ENCODE measurements around the gene SMIM7. TPM values are rescaled to one million over a fixed set of nuclear protein-coding genes. Genes with fewer than 3 reads are reported as not detected.
"Not testable (repeated sequence)": the region's sequence is repeated elsewhere in the genome, so short reads cannot be mapped to it uniquely, and the experiment has no call there.

Gene SMIM7
- total and polyA plus RNA-seq, 12 donors: 32.0 to 68.1 (median 39.2) TPM

DNA sequence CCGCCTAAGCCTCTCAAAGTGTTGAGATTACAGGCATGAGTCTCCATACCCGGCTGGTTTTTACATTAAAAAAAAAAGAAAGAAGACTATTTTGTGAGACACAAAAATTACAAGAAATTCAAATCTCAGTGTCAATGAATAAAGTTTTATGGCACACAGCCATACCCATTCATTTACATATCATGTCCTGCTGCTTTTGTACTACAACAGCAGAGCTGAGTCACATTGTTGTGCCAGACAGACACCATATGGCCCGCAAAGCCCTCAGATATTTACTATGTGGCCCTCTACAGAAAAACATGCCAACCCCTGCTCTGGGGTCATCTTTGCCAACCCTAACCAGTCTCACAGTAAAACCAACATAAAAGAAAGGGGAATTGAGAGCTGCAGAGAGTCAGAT, 5.3 kb downstream of the SMIM7 start:
- H3K36me3 ChIP-seq: peaks cover 2 to 95% (median 49%) of the 10 kb centered on the region in 9 donors
- intact Hi-C loops (cut with DNase I): no loop called here
- H3K4me3 ChIP-seq: no peak overlapping the region
- peaks cover 8 to 35% (median 20%) of the 10 kb centered on the region in 9 donors for H3K4me1 ChIP-seq
- ATAC-seq (no peak), DNase-seq (no peak)
- H3K27ac ChIP-seq: no peak overlapping the region
- TF ChIP-seq, protein P1, sequence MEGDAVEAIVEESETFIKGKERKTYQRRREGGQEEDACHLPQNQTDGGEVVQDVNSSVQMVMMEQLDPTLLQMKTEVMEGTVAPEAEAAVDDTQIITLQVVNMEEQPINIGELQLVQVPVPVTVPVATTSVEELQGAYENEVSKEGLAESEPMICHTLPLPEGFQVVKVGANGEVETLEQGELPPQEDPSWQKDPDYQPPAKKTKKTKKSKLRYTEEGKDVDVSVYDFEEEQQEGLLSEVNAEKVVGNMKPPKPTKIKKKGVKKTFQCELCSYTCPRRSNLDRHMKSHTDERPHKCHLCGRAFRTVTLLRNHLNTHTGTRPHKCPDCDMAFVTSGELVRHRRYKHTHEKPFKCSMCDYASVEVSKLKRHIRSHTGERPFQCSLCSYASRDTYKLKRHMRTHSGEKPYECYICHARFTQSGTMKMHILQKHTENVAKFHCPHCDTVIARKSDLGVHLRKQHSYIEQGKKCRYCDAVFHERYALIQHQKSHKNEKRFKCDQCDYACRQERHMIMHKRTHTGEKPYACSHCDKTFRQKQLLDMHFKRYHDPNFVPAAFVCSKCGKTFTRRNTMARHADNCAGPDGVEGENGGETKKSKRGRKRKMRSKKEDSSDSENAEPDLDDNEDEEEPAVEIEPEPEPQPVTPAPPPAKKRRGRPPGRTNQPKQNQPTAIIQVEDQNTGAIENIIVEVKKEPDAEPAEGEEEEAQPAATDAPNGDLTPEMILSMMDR (IDR thresholded peaks at IDR 0.05): no peak
- 84 to 92% methylated on average over 3 of the region's 3 CpGs for WGBS, 2 donors
- no peaks in the 10 kb centered on the region for H3K9me3 ChIP-seq
- H3K27me3 ChIP-seq: no peaks in the 10 kb centered on the region

DNA sequence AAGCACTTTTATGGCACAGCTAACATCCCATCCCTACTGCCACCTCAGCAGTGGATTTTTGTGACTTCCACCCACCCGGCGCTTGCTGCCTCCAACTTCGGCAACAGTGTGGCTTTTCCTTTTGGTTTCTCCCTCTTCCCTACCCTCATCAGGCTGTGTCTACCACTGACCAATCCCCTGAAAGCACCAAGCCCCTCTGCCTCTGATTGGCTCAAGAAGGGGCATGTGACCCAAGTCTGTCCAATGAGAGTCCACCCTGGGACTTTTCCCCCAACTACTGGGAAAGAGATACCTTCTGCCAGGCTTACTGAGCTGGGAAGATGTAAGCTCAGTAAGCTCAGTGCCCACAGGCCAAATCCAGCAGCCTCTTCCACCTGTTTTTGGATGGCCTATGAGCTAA, 5.8 kb downstream of the SMIM7 start:
- WGBS, 2 donors: 93 to 98% methylated on average over 3 of the region's 3 CpGs
- intact Hi-C loops (cut with DNase I): no loop called here
- no peak for DNase-seq
- Histone ChIP-seq H3K4me1 (peaks cover 8 to 35% (median 18%) of the 10 kb centered on the region in 9 donors), H3K36me3 (peaks cover 2 to 100% (median 49%) of the 10 kb centered on the region in 9 donors), H3K4me3 (no peak overlapping the region), H3K27ac (no peak overlapping the region), H3K9me3 (no peaks in the 10 kb centered on the region), H3K27me3 (no peaks in the 10 kb centered on the region)
- ATAC-seq: no peak
- TF ChIP-seq, protein P1 (IDR thresholded peaks at IDR 0.05): no peak

DNA sequence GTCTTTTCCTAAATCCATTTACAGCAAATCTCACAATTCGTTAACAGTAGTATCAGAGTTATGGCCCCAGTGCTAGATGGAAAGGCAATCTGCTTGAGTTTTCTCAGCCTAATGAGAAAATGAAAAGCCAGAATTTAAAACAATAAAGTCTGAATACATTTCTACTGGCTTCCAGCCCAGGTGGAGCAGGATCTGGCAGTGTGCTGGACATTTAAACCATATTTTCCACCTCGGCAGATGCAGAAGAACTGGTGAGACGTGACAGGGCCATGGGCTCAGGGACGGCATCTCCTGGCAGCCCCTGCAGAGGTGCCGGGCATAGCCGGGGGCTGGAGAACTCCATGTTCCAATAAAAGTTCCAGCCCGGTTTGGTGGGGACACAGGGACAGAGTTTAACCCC, 7.1 kb downstream of the SMIM7 start:
- peaks cover 0 to 22% (median 8%) of the 10 kb centered on the region in 9 donors for H3K4me1 ChIP-seq
- 63 to 64% methylated on average over 7 of the region's 7 CpGs for WGBS, 2 donors
- intact Hi-C loops (cut with DNase I): no loop called here

DNA sequence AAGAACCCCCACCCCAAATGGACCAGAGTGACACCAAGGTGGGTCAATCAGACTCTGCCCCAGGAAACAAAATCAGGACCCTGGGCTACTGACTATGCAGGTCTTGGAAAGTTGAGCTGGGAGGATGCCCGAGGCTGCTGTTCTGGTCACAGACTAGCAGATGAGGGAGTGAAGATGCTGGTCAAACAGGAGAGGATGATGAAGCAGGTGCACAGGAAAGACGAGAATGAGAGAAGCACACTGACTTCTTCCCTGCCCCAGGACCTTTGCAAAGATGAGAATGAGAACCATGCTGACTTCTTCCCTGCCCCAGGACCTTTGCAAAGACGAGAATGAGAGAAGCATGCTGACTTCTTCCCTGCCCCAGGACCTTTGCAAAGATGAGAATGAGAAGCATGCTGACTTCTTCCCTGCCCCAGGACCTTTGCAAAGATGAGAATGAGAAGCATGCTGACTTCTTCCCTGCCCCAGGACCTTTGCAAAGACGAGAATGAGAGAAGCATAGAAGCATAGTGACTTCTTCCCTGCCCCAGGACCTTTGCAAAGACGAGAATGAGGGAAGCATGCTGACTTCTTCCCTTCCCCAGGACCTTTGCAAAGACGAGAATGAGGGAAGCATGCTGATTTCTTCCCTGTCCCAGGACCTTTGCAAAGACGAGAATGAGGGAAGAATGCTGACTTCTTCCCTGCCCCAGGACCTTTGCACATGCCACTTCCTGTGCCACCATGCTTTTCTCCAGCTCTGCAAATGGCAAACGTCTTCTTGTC, 8.3 kb downstream of the SMIM7 start:
- 94 to 95% methylated on average over 8 of the region's 8 CpGs for WGBS, 2 donors
- DNase-seq; H3K9me3 ChIP-seq; ATAC-seq; intact Hi-C loops (cut with DNase I); H3K27me3 ChIP-seq; H3K4me3 ChIP-seq; H3K27ac ChIP-seq: not testable (repeated sequence)
- peaks cover 0 to 100% (median 46%) of the 10 kb centered on the region in 9 donors for H3K36me3 ChIP-seq
- H3K4me1 ChIP-seq: peaks cover 0 to 13% (median 2%) of the 10 kb centered on the region in 9 donors

More for the DNA sequence above, 7.1 kb downstream of the SMIM7 start:
- Histone ChIP-seq H3K27me3 (no peaks in the 10 kb centered on the region), H3K27ac (no peak overlapping the region), H3K36me3 (peaks cover 2 to 100% (median 45%) of the 10 kb centered on the region in 9 donors), H3K4me3 (no peak overlapping the region), H3K9me3 (no peaks in the 10 kb centered on the region)
- TF ChIP-seq, protein P1 (IDR thresholded peaks at IDR 0.05): no peak
- ATAC-seq: no peak
- no peak for DNase-seq

DNA sequence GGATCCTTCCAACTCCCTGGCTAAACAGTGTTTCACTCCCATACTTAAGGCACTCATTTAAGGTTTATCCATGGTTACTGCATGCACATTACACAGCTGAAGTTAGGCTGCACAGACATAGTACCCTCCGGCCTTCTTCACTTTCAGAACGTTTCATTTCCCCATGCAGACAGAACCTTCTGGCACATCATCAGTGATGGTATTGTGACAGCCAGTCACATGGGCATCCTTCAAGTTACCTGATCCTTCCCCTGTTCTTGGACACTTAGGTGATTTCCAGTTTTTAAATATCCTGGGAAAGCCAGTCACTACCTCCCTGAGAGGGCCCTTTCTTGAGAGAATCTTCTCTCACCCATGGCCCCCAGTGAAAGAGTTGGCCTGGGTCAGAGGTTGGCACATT, 9.1 kb downstream of the SMIM7 start:
- peaks cover 0 to 100% (median 51%) of the 10 kb centered on the region in 9 donors for H3K36me3 ChIP-seq
- H3K4me1 ChIP-seq: peaks cover 0 to 13% (median 2%) of the 10 kb centered on the region in 9 donors
- intact Hi-C loops (cut with DNase I): no loop called here
- no peaks in the 10 kb centered on the region for H3K9me3 ChIP-seq
- no peak overlapping the region for H3K4me3 ChIP-seq
- TF ChIP-seq, protein P1 (IDR thresholded peaks at IDR 0.05): no peak
- no peak overlapping the region for H3K27ac ChIP-seq
- DNase-seq: no peak
- ATAC-seq: no peak
- no peaks in the 10 kb centered on the region for H3K27me3 ChIP-seq
- 84 to 85% methylated on average over 2 of the region's 2 CpGs for WGBS, 2 donors
